ENCODE data around the gene PGBD5.

The PGBD5 gene

GRCh38 chr1:230299191-230300006 lies 126.7 kb downstream of the PGBD5 start:
- DNase-seq, result no peak

- no peak for DNase-seq
These were observed 130.8 kb downstream of the PGBD5 start for GRCh38 chr1:230295367-230295766.

- no peak for DNase-seq
These were observed 132.8 kb downstream of the PGBD5 start for GRCh38 chr1:230293390-230293700.

- no peak for DNase-seq
These were observed 133.3 kb downstream of the PGBD5 start for GRCh38 chr1:230292689-230293389.

- no peak for DNase-seq
These were observed 134.2 kb downstream of the PGBD5 start for GRCh38 chr1:230291731-230292620.

GRCh38 chr1:230289350-230289644 lies 136.8 kb downstream of the PGBD5 start:
- DNase-seq, result no peak

- DNase-seq, result no peak
These were observed 137.3 kb downstream of the PGBD5 start for GRCh38 chr1:230288641-230289349.

GRCh38 chr1:230287674-230288315 lies 138.3 kb downstream of the PGBD5 start:
- DNase-seq, result peak; percentile 53

GRCh38 chr1:230286890-230287269 lies 139.3 kb downstream of the PGBD5 start:
- DNase-seq, result no peak

GRCh38 chr1:230286166-230286889 lies 139.8 kb downstream of the PGBD5 start:
- DNase-seq, result peak; percentile 41

GRCh38 chr1:230285351-230285750 lies 140.8 kb downstream of the PGBD5 start:
- DNase-seq, result no peak

- no peak for DNase-seq
These were observed 141.2 kb downstream of the PGBD5 start for GRCh38 chr1:230284891-230285290.

- no peak for DNase-seq
These were observed 142.5 kb downstream of the PGBD5 start for GRCh38 chr1:230283678-230284077.

GRCh38 chr1:230282157-230282556 lies 144.0 kb downstream of the PGBD5 start:
- DNase-seq, result no peak

- DNase-seq, result no peak
These were observed 144.6 kb downstream of the PGBD5 start for GRCh38 chr1:230281556-230281955.

GRCh38 chr1:230280906-230281413 lies 145.2 kb downstream of the PGBD5 start:
- no peak for DNase-seq

GRCh38 chr1:230280054-230280795 lies 145.9 kb downstream of the PGBD5 start:
- peak; percentile 43 for DNase-seq

- no peak for DNase-seq
These were observed 146.6 kb downstream of the PGBD5 start for GRCh38 chr1:230279583-230279945.

GRCh38 chr1:230278871-230279582 lies 147.1 kb downstream of the PGBD5 start:
- DNase-seq, result no peak

GRCh38 chr1:230278376-230278775 lies 147.8 kb downstream of the PGBD5 start:
- DNase-seq, result peak; percentile 2

Data from islet precursor cell (in vitro differentiated cells).